Body of pancreas (tissue), 4 donors: ENCODE data around the gene REG1A.

Source experiments
- CTCF ChIP-seq, 7 experiments: fragments of 450-650 bp in 4 of 7; fragments of 200-600 bp in 3 of 7; sonication (generic) in 3 of 7; IDR thresholded peaks; one replicate each; pipeline ENCODE4 v1.5.1; 2016 to 2019; ENCODE audit warnings: antibody characterized with exemption in 7 of 7
- POLR2A ChIP-seq, 3 donors: fragments of 450-650 bp; IDR thresholded peaks; one replicate each; pipeline ENCODE4 v1.6.1; 2016; ENCODE audit warnings: antibody characterized with exemption in 3 of 3, mild to moderate bottlenecking in 2 of 3

GRCh38 chr2:79085382-79085781, 34.9 kb upstream of the REG1A start:
- TF ChIP-seq POLR2A (IDR thresholded peaks at IDR 0.05) (no peak), CTCF (IDR thresholded peaks at IDR 0.05) (no peak)
